GM18508 (cell line): ENCODE data around the gene APBA1.

Experiments
- ATAC-seq: cut with Tn5 transposase; IDR thresholded peaks from one replicate; pipeline ENCODE4 v1.9.1; 2021; ENCODE audit warnings: moderate number of reproducible peaks; ENCODE audit not compliant: insufficient read depth, unreplicated experiment

The APBA1 gene

DNA sequence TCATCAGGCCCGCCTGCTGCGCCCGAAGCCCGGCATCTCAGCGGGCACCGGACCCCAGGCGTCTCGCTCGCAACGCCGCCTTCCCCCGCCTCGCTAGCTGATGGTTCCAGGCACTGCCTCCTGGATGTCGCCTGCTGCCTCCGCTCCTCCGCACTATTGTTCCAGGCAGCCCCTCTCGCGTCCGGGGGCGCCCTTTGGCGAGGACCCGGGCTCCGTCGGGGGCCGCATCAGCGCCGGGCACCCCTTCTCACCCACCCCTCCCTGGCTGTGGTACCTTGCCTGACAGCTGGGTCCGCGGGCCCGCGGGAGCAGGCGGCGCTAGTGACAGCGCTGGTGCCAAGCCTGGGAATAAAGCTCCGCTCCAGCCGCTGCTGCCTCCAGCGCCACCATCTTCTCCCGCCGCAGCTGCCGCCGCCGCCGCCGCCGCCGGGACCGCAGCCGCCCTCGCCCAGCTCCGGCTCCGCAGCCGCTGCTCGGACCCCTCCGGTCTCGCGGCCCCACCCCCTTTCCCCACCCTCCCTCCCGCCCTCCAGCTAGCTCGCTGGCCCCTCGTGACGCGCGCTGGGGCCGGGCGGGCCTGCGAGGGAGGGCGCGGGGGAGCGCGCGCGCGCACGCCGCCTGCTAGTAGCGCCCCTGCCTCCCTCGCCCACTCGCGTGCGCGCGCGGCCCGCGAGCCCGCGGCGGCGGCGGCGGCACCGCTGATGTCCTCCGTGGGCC, at the start of gene APBA1:
TSS of gene APBA1 (minus strand) at position 493 of the 717 bp plus-strand sequence.
- no peak for ATAC-seq

DNA sequence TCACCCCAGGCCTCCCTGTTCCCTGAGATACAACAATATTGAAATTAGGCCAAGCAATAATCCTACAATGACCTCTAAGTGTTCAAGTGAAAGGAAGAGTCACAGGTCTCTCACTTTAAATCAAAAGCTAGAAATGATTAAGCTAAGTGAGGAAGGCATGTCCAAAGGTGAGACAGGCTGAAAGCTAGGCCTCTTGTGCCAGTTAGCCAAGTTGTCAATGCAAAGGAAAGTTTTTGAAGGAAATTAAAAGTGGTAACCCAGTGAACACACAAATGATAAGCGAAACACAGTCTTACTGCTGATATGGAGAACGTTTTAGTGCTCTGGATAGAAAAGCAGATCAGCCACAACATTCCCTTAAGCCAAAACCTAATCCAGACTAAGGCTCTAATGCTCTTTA, 47.8 kb upstream of the APBA1 start:
- ATAC-seq: no peak

DNA sequence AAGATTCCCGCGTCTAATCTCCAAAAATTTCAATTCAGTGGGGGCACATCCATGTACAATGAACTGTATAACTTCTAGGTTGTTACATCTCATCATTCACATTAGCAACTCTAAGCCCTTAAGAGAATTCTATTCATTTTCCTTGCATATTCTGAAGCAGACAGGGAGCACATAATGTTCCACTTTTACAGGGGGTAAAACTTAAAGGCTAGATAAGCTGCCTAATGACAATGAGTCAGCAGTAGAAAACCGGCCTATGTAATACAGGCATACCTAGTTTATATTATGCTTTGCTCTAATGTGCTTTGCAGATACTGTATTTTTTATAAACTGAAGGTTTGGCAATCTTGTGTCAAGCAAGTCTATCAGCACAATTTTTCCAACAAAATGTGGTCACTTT, 47.2 kb upstream of the APBA1 start:
- no peak for ATAC-seq

DNA sequence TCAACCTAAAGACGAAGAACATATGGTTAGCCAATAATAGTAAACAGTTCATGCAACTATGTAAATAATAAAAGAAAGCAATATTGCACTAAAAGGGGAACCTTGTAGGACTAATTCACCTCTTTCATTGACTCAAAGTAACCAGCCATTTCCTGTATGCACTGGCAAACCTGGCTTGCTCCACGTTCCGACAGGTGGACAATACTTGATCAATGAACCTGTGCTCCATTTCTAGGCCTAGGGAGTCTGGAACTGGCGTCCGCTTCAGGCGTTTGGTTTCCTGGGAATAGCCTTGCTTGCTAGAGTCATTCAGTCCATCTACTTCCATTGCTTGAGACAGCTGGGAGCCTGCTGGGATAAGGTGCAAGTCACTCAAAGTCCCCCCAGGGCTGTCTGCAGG, 46.0 kb upstream of the APBA1 start:
- ATAC-seq: no peak

DNA sequence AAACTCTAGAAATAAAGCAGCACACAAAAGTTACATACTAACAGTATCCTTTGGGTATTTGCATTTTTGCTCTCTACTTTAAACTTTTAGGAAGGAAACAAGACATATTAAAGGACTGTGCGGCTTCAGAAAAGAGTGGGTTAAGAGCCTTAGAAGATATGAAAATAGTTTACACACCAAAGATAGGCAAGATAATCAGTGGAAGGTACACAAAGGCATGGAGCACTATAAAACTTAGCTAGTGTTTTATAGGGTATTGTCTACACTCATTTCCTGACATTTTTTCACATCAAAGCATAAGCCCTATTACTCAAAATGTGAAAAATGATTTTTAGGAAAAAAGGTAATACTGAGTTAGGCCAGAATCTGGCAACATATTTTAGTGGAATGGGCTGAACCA, 43.7 kb upstream of the APBA1 start:
- no peak for ATAC-seq

DNA sequence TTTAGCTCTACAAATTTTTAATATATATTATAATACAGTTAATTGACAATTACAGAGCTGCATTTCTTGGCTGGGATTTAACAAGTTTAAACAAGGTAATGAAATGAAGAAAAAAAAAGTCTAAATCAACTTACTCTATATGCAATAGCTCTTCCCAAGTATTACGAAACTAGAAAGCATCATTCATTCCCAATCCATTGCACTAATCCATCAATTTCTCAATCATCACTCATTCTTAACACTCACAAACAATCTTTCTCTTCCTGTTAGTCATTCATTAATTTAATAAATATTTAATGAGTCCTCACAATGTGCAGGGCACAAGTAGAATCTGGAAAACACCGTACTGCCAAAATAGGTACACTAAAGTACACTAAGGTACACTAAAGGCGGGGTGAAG, 42.9 kb upstream of the APBA1 start:
- no peak for ATAC-seq

DNA sequence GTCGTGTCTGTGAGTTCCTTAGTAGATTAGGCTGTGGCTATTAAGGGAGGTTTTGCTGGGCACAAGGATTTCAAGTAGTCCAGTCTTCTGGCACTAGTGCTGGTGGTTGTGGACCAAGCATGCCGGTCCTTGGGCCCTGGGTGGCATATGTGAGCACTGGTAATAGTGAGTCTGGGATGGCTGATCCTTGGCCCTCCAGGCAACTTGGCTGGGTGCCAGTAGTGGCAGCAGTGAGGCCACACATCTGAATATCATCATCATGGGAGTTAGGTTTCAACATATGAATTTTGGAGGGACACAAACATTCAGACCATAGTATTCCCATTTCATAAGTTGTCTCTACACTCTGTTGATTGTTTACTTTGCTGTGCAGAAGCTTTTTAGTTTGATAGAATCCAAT, 25.3 kb upstream of the APBA1 start:
- no peak for ATAC-seq

DNA sequence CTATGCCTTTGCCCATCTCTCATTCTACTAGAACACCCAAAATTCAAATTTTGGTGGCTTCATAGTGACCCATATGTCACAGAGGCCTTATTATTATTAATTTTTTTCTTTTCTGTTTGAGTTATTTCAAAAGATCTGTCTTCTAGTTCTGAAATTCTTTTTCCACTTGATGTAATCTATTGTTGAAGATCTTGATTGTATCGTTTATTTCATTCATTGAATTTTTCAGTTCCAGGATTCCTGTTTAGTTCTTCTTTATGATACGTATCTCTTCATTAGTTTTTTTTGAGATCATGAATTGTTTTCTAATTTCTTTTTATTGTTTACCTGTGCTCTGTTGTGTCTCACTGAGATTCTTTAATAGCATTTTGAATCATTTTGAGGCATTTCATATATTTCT, 24.6 kb upstream of the APBA1 start:
- ATAC-seq: no peak

DNA sequence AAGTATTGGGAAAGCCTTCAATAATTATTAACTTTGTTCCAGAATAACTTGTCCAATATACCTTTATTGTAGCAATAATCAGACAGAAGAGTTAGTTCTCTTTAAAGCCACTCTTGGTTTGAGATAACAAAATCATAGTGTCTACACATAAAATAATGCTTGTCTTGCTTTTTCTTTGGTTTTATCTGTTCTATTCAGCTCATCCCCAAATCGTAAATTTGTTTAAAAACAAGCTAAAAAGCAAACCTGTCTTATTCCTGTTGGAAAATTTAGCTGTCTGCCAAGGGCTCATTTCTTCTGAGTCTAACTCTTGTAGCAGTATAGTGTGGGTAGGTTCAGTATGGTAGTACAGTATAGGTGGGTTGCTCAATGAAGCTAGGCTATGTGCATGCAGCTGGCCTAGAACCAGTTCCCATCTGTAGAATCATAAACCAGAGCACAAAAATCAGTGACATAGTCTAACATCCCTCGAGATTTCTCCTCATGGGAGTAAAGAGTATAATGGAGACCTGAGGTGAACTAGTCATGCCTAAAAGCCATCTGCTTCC, 17.9 kb upstream of the APBA1 start:
- no peak for ATAC-seq

DNA sequence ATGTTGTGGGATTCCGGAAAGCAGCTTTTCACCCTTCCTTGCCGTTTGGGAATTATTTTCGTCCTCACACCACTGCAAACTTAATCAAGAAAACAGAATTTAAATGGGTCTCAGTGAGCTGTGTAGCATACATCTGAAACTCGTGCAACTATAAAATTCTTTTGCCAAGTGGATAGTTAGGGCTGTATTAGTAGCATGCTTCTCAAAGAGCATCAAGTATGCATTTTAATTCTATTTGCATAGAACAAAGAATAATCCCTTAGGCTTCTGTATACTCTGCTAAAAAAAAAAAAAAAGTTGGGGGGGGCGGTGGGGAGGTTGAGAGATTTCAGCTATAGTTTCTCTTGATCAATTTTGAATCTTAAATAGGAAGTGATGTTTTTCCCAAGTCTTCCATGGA, 11.8 kb upstream of the APBA1 start:
- no peak for ATAC-seq

DNA sequence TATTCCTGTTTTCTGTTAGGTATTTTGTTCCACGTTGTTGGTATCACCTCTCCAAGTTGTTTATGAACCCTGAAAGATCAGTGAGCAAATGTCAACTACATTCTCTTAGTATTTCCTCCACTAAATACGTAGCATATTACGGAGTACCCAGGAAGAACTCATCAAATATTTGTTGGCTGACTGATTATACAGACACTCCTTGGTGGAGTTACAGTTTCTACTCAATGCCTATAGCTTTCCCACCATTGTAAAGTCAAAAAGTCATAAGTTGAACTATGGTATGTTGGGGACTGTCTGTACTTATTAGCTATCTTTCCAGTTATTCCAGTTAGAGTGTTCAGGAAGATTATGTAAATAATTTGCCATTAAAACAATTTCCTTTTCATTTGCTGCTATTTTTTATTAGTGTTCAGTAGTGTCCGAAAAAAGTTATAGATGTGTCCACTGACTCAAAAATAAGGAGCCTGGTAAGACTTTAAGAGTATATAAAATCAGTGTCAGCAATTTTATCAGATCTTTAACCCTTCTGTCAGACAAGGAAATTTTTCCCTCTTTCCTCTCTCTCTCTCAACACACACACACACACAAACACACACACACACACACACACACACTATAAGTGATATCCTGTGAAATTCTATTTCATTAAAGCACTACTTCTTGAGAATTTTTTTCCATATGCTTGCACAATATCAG, 6.8 kb upstream of the APBA1 start:
- no peak for ATAC-seq

DNA sequence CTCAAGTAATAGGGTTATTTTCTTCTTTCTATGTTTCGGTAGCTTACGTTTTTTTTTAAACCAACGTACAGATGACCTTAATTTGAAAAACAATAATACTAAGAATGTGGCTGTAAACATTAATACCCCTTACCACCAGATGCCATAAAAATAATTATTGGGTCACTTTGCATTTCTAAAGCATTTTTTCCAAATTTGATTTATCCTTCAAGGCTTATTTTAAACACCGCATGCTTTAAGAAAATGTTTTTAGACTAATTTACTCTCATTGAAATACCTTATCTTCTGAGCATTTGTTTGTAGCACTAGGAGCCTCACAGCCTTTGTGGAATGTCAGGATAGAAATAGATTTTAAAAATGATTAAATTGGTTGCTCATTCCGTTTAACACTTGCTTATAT, 5.8 kb upstream of the APBA1 start:
- ATAC-seq: no peak

DNA sequence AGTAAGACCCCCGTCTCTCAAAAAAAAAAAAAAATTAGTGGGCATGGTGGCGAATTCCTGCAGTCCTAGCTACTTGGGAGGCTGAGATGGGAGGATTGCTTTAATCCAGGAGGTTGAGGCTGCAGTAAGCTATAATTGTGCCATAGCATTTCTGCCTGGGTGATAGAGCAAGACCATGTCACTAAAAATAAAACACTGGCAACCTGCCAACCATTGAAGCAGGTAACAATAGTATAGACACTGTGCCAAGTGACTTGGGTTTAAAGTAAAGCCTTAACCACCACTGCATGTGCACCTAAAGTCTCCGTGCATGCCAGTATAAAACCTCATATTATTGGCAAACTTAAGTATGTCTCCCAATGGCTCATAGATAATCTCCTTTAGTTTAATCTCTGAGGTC, 3.4 kb upstream of the APBA1 start:
- ATAC-seq: no peak

DNA sequence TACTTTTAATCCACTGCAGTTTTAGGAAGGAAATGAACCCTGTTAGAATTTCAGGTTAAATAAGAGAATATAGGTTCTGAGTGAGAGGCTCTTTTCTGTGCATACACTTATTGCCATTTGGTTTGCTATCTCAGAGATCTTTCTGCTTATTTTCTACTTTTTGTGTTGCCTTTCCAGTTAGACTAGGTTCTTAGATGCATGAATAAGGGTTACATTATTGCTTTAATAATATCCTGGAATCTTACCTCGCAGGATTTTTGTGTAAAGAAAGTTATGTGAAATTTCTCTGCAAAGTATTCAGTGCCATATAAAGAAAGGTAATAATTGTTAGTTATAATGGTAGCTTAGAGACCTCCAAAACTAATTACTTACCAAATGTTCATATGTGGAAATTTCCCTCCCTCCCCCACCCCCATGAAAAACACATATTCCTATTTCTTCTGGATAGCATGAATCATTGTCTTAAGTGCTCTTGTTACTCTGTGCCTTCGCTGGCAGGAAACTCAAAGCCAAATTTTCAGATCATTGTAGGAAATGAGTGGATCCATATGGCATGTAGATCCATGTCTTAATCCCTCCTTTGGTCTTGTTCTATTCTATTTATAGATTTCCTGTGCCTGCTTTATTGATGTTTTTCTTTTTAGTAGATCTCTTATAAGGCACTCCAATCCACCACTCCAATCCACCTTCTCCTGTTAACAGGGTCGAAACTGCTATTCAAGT, 2.7 kb upstream of the APBA1 start:
- no peak for ATAC-seq

DNA sequence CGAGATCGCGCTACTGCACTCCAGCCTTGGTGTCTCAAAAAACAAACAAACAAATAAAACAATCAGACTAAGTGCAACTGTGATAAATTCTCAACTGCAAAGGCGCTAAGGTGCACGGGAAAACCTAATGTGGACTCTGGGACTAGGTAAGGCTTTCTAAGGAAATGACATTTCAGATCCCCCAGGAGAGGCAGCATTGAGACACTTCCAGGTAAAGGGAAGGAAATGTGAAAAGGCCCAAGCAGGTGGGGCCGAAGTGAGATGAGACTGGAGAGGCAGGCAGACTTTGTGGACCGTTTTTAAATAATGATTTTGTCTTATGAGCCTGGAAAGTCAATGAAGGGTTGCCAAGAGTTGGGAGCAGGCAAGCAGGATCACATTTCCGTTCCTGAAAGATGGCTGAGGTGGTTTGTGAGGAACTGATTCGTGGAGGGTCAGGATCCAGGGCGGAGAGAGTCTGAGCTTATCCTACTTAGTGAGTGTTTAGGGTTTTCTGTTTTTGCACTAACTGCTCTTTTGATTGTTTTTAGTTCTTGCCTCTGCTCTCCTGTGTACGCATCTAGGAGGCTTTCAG, 2.0 kb upstream of the APBA1 start:
- no peak for ATAC-seq

DNA sequence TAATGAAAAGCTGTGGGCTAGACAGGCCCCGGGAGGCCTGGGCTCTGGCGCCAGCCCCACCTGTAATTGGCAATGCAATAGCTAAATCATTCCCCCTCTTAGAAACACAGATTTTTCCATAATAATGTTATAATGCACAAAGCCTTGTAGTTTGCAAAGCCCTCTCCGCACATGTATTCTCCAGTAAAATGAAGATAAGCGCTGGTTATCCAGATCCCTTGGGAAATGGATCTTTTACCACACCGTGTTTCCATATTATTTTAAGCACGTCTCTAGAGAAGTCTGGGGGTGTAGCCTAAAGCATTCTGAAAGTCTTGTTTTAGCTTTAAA, 1.1 kb upstream of the APBA1 start:
- ATAC-seq: no peak

DNA sequence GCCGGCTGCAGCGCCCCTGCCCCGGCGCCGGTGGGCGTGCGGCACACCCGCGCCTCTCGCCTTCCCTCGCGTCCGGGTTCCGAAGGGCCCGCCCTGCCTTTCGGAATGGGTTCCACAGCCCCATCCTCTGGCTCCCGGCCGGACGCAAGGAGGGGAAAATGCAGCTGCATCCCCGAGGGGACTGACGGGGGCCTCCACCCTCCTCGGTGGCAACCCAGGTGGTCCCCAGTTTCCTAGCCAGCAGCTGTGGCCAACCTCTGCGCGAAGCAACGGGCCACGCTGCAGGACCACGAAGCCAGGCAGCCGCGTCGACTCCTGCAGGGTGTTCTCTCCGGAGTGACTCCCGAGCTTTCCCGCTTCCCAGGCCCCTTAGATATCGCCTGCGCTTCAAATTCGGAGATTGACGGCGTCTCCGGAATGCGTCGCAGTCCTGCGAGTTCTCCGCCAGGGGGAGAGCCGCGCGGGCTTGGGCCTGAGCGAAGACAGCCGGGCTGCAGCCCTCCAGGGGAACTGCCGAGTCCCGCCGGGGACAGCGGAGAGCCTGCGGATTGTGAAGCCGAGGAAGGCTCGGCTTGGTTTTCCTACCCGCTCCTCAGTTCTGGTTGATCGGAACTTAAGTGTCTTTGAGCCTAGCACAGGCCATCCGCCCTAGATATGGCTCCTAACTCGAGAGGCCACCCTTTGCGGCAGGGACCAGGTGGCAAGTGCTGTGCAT, 582 bp upstream of the APBA1 start:
- ATAC-seq: peak; percentile 66

DNA sequence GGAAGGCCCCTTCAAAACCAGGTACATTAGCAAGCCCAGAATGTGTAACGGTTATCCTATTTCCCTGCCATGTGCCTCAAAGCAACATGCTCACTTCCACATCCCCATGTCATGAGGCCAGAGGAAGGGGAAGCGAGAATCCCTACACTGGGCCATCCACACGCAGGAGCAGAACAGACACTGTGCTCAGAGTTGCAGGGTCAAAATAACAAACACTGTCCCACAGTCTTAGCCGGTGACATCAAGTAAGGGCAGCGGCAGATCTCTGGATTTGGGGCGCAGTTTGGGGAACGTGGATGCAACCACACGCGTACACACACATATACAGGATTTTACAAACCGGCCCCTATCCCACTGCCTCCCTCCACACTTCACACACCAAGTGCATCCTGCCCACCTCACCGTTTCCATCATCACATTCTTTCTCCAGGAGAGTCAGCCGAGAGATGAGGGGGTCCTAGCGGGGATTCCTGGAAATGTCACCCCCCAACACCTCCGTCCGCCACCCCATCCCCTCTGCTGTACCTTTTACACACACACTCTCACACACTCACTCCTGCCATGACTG, 776 bp downstream of the APBA1 start:
- ATAC-seq: no peak

DNA sequence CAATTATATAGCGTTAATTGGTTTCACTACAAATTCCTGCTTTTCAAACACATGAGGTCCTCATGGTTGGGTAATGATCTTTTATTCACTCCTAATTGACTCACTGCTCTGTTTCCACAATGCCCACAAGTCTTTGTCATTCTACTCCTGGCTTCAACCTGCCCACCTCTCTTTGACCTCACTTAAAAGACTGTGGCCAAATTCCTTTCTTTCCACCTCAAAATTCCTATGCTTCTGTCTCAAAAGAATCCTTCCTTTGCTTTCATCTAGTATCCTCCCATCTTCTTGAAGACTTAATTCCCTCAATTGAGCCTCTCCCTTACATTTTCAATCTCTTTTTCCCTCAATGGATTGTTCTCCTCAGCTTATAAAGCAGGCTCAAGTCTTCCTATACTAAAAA, 4.9 kb downstream of the APBA1 start:
- ATAC-seq: no peak

DNA sequence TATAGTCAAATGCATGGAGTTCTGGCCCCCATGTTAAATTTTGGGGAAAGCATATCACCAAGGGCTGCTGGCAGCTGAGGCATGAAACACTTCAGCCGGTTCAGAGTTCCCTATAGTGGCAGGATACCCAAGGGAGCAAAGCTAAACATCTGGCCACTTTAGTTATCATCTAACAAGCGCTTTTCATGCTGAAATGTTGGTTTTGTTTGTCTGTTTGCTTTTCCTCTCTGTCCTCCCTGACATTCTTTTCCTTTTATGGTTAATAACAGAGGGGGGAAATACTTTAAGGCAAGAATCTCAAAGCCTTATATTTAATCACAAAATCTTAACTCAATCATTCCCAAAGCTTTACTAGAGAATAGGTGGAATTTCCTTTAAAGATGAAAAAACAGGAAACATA, 11.9 kb downstream of the APBA1 start:
- ATAC-seq: no peak
